ENCODE results near the gene LPAR5.

The LPAR5 gene

DNA sequence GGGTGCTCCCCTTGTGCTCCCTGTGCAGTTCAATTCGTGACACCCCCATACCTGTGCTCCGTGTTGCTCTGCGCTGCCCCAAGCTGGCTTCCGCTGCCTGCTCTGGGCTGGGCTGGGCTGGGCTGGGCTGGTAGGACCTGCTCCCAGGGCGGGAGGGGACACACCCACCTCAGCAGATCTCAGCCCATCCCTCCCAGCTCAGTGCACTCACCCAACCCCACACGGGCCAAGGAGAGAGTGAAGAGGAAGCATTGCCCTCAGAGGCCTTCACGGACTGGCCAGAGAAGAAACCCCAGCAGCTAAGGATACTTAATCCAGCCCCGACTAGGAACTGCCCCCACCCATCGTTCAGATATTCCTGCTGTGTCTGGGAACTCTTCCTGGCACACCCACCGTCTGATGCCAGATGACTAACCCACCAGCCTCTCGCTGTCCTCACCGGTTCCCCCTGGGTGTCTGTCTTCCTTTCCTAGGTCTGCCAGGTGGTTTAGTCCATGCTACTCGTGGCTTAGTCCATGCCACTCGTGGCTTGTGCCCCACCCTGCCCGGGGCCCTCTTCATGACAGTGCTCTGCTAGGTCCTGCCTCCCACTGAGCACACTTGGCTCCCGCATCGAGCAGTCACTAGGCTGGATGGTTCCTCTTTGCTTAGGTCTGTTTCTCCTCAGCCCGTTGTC is at the start of gene LPAR5:
LPAR5 (minus strand) TSS at position 104 of the 676 bp plus-strand sequence. CDS start 14,711 bp downstream, outside the sequence.
- no peak for DNase-seq

- DNase-seq = peak; percentile 49 to 51
Observed at GRCh38 chr12:6684609-6685008, 48.9 kb upstream of the LPAR5 start.

DNA sequence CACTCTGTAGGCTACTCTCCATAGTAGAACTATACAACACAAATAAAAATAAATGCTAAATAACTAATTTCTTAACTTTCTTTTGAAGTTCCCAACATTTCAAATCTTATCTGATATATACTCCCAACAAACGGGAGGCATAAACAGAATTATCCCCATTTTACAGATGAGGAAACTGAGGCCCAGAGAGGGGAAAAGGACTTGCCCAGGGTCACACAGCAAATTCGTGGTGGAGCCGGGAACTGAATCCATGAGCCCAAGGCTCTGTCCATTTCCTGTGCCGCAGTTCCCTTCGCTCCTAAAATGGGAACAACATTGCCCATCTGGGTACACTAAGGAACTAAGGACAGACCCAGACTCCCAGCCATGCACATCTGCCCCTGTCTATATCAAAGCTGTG is 41.2 kb upstream of the LPAR5 start:
- DNase-seq = no peak

GRCh38 chr12:6672143-6672542 is 36.4 kb upstream of the LPAR5 start:
- no peak for DNase-seq

GRCh38 chr12:6667559-6668210 is 31.9 kb upstream of the LPAR5 start:
- DNase-seq = no peak

- no peak for DNase-seq
Observed at GRCh38 chr12:6666211-6666610, 30.5 kb upstream of the LPAR5 start.

GRCh38 chr12:6664902-6665301 is 29.1 kb upstream of the LPAR5 start:
- peak; percentile 3 to 9 for DNase-seq

- DNase-seq = peak; percentile 99
Observed at GRCh38 chr12:6662906-6663742, 27.4 kb upstream of the LPAR5 start, which contains the start of gene ING4. Gene ING4 (minus strand): TSS chr12:6663119. CDS start chr12:6663101, 18 bp downstream.

DNA sequence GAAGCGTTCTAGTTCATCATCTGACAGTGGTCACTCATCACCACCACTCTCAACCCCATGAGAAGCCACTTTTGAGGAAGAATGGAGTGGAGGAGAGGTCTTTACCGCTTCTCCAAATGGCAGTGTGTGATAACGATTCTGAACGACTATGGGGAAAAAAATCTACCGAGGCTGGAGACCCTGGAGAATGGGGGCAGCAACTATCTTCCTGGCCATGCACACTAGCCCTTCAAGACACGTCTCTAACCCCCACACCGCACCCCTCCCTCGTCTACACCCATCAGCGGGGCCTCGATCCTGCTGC is 26.8 kb upstream of the LPAR5 start:
- DNase-seq = no peak

- DNase-seq = no peak
Observed at GRCh38 chr12:6653987-6654386, 18.2 kb upstream of the LPAR5 start.

DNA sequence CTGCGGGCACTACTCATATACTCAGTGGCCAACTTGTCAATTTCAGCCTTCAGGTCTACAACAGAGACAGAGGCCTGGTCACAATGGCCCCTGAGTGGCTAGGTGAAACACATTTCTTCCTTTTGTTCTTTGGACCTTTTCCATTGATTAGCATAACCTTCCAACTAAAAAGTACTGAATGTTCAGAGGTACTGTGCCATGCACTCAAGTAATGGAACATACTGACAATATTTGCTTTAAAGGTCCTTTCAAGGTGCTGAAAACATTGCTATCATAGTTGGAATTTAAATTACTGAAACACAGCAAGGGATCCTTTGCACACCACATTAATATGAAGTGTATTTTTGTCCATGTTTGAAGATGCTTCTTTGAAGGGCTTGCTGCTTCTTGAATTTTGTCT is 17.6 kb upstream of the LPAR5 start:
- DNase-seq = no peak

DNA sequence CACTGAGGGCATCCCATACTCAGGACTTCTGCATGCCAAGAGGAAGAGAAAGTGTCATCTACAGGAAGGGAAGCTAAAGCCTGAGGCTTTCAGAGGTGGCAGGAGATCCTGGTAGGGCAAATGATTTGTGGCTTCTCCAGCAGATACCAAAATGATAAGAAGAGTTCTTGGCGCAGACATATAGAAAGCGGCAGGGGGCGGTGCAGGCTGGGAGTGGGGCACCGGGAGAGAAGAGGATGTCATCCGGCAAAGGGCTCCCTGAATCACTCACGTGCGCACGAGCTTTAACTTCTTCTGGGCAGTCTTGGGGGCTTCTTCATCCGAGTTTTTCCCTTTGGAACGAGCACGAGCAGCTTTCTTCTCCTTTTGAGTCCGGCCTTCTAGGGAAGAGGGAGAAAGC is 16.6 kb upstream of the LPAR5 start:
- no peak for DNase-seq

DNA sequence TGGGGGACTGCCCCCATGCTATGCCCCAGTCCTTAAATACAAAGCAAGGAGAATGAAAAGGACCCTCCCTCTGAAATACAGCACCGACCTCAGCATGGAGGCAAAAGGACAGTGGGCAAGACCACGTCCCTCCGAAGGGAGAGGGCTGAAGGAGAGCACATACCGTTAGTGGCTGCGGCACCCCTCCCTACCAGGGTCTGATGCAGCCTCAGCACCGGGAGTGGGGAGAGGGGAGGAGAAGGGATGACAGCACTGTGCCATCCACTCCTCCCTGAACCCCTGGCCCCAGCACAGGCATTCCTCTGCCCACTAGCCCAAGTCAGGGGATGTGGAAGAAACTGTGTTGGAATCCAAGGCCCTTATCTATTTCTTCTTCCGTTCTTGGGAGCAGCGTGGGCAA is 15.1 kb upstream of the LPAR5 start:
- no peak for DNase-seq

DNA sequence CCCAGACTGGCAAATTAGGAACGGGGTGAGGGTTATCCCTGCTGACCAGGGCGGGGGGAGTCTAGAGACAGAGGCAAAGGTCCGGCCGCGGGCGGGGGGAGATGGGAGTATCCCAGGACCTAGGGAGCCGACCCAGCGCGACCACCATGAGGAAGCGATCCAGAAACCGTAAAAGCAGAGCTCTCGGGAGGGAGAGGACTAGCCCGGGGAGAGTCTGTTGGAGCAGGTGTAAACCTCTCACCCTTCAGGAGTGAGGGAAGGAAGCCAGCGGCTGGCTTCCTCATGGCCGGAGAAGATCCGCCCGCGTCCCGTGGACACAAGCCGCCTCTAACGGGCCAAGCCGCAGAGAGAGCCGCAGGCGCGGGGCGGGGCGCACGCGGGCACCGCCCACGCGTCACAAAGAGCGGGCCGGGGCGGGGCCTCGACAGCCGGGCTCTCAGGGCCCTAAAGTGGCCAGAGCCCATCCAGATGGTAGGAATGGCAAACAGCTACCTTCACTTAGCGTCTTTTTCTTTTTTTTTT is 11.4 kb upstream of the LPAR5 start, which contains the start of gene ACRBP:
ACRBP (minus strand) TSS at position 350 of the 522 bp plus-strand sequence; CDS start at position 284, 66 bp downstream.
- no peak for DNase-seq

GRCh38 chr12:6646276-6647082 is 10.7 kb upstream of the LPAR5 start:
- no peak for DNase-seq

DNA sequence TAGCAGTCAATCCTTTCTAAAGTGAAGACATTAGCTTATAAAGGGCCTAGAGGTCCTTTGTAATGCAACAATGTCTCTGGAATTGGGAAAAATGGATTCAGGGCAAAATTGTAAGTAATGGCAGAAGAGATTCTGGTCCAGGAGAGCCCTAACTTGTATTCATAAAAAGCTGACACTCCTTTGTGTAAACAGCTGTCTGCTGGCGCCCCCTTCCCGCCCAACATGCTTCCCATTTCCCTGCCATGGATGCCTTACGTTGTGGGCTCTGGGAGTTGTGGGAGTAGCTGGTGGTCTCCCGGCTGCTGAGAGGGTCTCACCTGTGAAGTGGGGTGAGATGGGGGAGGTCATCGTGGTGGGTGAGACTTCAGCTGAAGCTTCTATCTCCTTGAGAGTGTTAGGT is 9.1 kb upstream of the LPAR5 start:
- DNase-seq = no peak

- DNase-seq = peak; percentile 61 to 65
Observed at GRCh38 chr12:6644257-6644596, 8.5 kb upstream of the LPAR5 start.

GRCh38 chr12:6643569-6644256 is 8.0 kb upstream of the LPAR5 start:
- DNase-seq = peak; percentile 18 to 53

DNA sequence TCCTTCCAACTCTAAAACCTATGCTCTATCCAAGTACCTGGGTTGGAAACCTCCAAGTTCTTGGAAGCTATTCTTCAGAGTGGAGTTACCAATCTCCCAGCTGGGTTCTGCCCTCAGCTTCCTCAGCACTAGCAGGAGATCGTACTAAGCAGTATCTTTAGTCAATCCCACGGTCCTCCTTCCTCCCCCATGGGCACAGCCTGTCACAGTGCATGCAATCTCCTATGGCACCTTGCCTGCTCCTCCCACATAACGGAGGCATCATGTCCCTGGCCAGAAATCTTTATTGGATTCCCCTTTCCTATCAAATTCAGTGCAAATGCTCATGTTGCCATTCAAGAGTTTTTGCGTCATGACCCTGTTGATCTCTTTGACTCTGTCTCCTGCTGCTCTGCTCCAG is 5.4 kb upstream of the LPAR5 start:
- no peak for DNase-seq

DNA sequence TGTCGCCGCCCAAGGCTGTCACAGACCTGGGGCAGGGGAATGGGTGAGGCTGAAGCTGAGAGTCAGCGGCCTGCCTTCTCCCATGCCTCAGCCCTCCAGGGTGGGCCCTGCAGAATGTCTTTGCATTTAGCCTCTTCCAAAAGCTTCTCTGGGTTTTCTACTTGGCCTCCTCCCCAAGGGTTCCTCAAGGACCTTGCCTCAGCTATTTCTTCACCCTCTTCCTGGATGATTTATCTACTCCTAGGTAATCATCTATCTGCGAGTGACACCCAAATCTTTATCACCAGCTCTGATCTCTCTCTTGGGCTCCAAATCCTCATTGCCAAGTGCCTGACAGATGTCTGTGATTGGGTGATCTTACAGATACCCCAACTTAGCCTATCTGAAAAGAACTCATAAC is 4.7 kb upstream of the LPAR5 start:
- no peak for DNase-seq

DNA sequence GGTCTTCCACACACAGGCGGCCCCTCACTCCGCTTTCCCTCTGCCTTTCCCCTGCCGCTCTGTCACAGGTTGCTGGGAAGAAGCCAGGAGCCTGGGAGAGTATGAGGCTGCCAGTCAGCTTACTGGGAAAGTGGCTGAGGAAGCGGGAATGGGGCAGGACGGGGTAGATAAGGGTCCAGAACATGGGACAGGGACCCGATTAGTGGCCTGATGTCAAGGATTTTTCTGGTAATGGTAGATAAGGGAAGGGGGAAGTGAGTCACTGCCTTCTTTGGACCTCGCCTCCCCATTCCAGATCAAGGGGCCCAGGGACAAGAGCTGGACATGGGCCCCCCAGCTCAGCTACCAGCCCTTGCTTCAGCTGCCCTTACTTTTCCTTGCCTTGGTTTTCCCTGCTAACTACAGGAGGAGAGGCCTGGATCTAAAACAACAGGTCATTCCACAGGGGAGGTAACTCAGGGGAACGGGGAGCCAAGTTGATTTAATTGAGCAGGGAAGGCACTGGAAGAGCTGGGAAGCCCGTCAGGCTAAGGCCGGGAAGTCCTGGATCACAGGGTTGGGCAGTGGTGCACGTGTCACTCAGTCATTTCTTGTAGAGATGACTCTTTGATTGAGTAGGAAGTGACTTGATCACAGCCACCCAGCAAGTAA is 3.5 kb upstream of the LPAR5 start:
- no peak for DNase-seq

- no peak for DNase-seq
Observed at GRCh38 chr12:6638305-6638704, 2.5 kb upstream of the LPAR5 start.
